ENCODE results near the gene HSD17B3. TPM values are rescaled to one million over a fixed set of nuclear protein-coding genes. Genes with fewer than 3 reads are reported as not detected.

HSD17B3 gene
- total and polyA plus RNA-seq, 4 donors = 0.37 to 4.4 (median 0.41) TPM; not detected in 1

- H3K4me3 ChIP-seq = no peak overlapping the region
- no peak overlapping the region for H3K9ac ChIP-seq (ENCODE audit: insufficient read depth in 1 of 2, low read length in 2 of 2)
- no peak overlapping the region for H3K27ac ChIP-seq (ENCODE audit: low read depth in 1 of 2, low read length in 1 of 2)
- no peak for TF ChIP-seq CTCF (IDR thresholded peaks at IDR 0.05; ENCODE audit: control extremely low read depth, extremely low read depth)
- H3K27me3 ChIP-seq (ENCODE audit: control insufficient read depth in 3 of 3, insufficient read depth in 3 of 3, low read length in 2 of 3) = no peaks in the 10 kb centered on the region
- peaks cover 0 to 11% (median 5%) of the 10 kb centered on the region in 4 donors for H3K36me3 ChIP-seq (ENCODE audit: control insufficient read depth in 4 of 4, insufficient read depth in 4 of 4, low read length in 4 of 4)
- H3K4me1 ChIP-seq (ENCODE audit: control insufficient read depth in 5 of 5, insufficient read depth in 5 of 5, low read length in 5 of 5) = peaks cover 0 to 4% (median 0%) of the 10 kb centered on the region in 5 donors
- no peaks in the 10 kb centered on the region for H3K9me3 ChIP-seq (ENCODE audit: control insufficient read depth in 4 of 4, insufficient read depth in 3 of 4, low read length in 3 of 4)
- ATAC-seq (ENCODE audit: insufficient read depth, low FRiP score) (no peak), DNase-seq (no peak)
- WGBS, 2 donors = 85 to 90% methylated on average over 7 of the region's 7 CpGs
Observed at GRCh38 chr9:96321515-96321914, 19.5 kb upstream of the HSD17B3 start.

- WGBS, 2 donors = 82 to 84% methylated on average over 8 of the region's 8 CpGs
- Histone ChIP-seq H3K4me3 (no peak overlapping the region), H3K9ac (ENCODE audit: insufficient read depth in 1 of 2, low read length in 2 of 2) (no peak overlapping the region), H3K9me3 (ENCODE audit: control insufficient read depth in 4 of 4, insufficient read depth in 3 of 4, low read length in 3 of 4) (no peaks in the 10 kb centered on the region), H3K4me1 (ENCODE audit: control insufficient read depth in 5 of 5, insufficient read depth in 5 of 5, low read length in 5 of 5) (peaks cover 0 to 4% (median 0%) of the 10 kb centered on the region in 5 donors), H3K27ac (ENCODE audit: low read depth in 1 of 2, low read length in 1 of 2) (no peak overlapping the region), H3K27me3 (ENCODE audit: control insufficient read depth in 3 of 3, insufficient read depth in 3 of 3, low read length in 2 of 3) (no peaks in the 10 kb centered on the region), H3K36me3 (ENCODE audit: control insufficient read depth in 4 of 4, insufficient read depth in 4 of 4, low read length in 4 of 4) (peaks cover 0 to 11% (median 5%) of the 10 kb centered on the region in 4 donors)
- DNase-seq (no peak), ATAC-seq (ENCODE audit: insufficient read depth, low FRiP score) (no peak)
- TF ChIP-seq CTCF (IDR thresholded peaks at IDR 0.05; ENCODE audit: control extremely low read depth, extremely low read depth) = no peak
Observed at GRCh38 chr9:96320749-96321280, 18.8 kb upstream of the HSD17B3 start.

GRCh38 chr9:96318921-96319565 is 17.1 kb upstream of the HSD17B3 start:
- Histone ChIP-seq H3K4me3 (no peak overlapping the region), H3K9me3 (ENCODE audit: control insufficient read depth in 4 of 4, insufficient read depth in 3 of 4, low read length in 3 of 4) (peaks cover 0 to 1% (median under 1%) of the 10 kb centered on the region in 4 donors), H3K27me3 (ENCODE audit: control insufficient read depth in 3 of 3, insufficient read depth in 3 of 3, low read length in 2 of 3) (no peaks in the 10 kb centered on the region), H3K9ac (ENCODE audit: insufficient read depth in 1 of 2, low read length in 2 of 2) (no peak overlapping the region), H3K36me3 (ENCODE audit: control insufficient read depth in 4 of 4, insufficient read depth in 4 of 4, low read length in 4 of 4) (peaks cover 0 to 10% (median 4%) of the 10 kb centered on the region in 4 donors), H3K4me1 (ENCODE audit: control insufficient read depth in 5 of 5, insufficient read depth in 5 of 5, low read length in 5 of 5) (peaks cover 0 to 4% (median 0%) of the 10 kb centered on the region in 5 donors), H3K27ac (ENCODE audit: low read depth in 1 of 2, low read length in 1 of 2) (no peak overlapping the region)
- ATAC-seq (ENCODE audit: insufficient read depth, low FRiP score) = no peak
- WGBS, 2 donors = 56 to 70% methylated on average over 6 of the region's 6 CpGs
- no peak for DNase-seq
- no peak for TF ChIP-seq CTCF (IDR thresholded peaks at IDR 0.05; ENCODE audit: control extremely low read depth, extremely low read depth)
